ENCODE measurements around the gene KIAA1217. TPM values are rescaled to one million over a fixed set of nuclear protein-coding genes. Genes with fewer than 3 reads are reported as not detected.
A peak's percentile ranks its signal among the peaks of the same experiment; 100 is the strongest.

The KIAA1217 gene
- total and polyA plus RNA-seq, 8 donors = 11.9 to 36.7 (median 19.8) TPM

- DNase-seq (peak in 4 of 6 donors; percentile 30 to 70 (median 60)), FAIRE-seq (no peak), ATAC-seq (peak; percentile 81 to 84 (median 82))
- H3K4me3 ChIP-seq = peak overlapping the region; percentile 0 to 41 (median 27)
- intact Hi-C loops (cut with DNase I) = no loop called here
- H3K9me3 ChIP-seq = no peaks in the 10 kb centered on the region
- no peak for TF ChIP-seq CTCF (IDR thresholded peaks at IDR 0.05)
- 6 to 10% methylated on average over 13 of the region's 13 CpGs for WGBS, 2 donors
- H3K27me3 ChIP-seq = no peaks in the 10 kb centered on the region
- H3K27ac ChIP-seq = peak overlapping the region; percentile 65 to 91 (median 80)
- no peaks in the 10 kb centered on the region for H3K36me3 ChIP-seq
- peaks cover 6 to 31% (median 27%) of the 10 kb centered on the region in 3 donors for H3K4me1 ChIP-seq
These were observed 29.7 kb downstream of the KIAA1217 start for GRCh38 chr10:24238519-24239247.

GRCh38 chr10:24239289-24240040 lies 30.5 kb downstream of the KIAA1217 start:
- ATAC-seq (peak; percentile 45 to 64 (median 58)), FAIRE-seq (no peak), DNase-seq (peak in 2 of 6 donors; percentile 20 to 40)
- Histone ChIP-seq H3K9me3 (no peaks in the 10 kb centered on the region), H3K4me1 (peaks cover 6 to 31% (median 27%) of the 10 kb centered on the region in 3 donors), H3K36me3 (no peaks in the 10 kb centered on the region), H3K4me3 (peak overlapping the region; percentile 0 to 41 (median 27)), H3K27me3 (no peaks in the 10 kb centered on the region), H3K27ac (peak overlapping the region; percentile 65 to 91 (median 80))
- no peak for TF ChIP-seq CTCF (IDR thresholded peaks at IDR 0.05)
- 11 to 12% methylated on average over 10 of the region's 10 CpGs for WGBS, 2 donors
- intact Hi-C loops (cut with DNase I) = no loop called here

- peak overlapping the region in 2 of 4 donors; percentile 13 to 24 for H3K4me3 ChIP-seq
- H3K27me3 ChIP-seq = no peaks in the 10 kb centered on the region
- peaks cover 6 to 31% (median 27%) of the 10 kb centered on the region in 3 donors for H3K4me1 ChIP-seq
- 29 to 32% methylated on average over 8 of the region's 8 CpGs for WGBS, 2 donors
- no peak for TF ChIP-seq CTCF (IDR thresholded peaks at IDR 0.05)
- ATAC-seq = peak in 3 of 4 donors; percentile 6 to 18 (median 12)
- no peaks in the 10 kb centered on the region for H3K36me3 ChIP-seq
- FAIRE-seq = no peak
- DNase-seq = no peak
- H3K9me3 ChIP-seq = no peaks in the 10 kb centered on the region
- peak overlapping the region; percentile 9 to 91 (median 46) for H3K27ac ChIP-seq
- intact Hi-C loops (cut with DNase I) = no loop called here
These were observed 31.3 kb downstream of the KIAA1217 start for GRCh38 chr10:24240041-24240751.

DNA sequence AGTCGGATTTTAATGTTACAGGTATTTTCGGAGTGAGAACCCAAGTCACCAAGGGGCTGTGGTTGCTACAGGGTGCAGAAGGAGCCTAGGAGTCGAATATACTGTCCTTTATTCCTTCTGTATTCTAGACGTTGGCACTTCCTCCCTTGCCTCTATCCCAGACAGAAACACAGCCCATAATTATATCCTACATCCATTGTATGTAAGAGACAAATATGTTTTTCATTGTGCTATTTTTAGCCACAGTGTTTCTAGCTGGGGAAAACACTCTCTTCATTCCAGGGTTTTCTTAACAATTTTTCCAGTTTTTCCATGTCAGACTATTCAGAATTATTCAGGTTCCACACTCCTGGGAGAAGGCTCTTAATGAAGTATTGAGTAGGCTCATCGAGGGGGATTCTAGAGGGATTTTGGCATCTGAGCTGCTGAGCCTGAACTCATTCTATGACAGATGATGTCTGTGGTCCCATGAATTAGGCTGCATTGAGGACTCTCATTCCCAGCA lies 32.6 kb downstream of the KIAA1217 start:
- no peaks in the 10 kb centered on the region for H3K9me3 ChIP-seq
- intact Hi-C loops (cut with DNase I) = no loop called here
- no peaks in the 10 kb centered on the region for H3K27me3 ChIP-seq
- no peaks in the 10 kb centered on the region for H3K36me3 ChIP-seq
- no peak for TF ChIP-seq CTCF (IDR thresholded peaks at IDR 0.05)
- WGBS, 2 donors = 56 to 58% methylated on average over 5 of the region's 5 CpGs
- H3K4me3 ChIP-seq = no peak overlapping the region
- FAIRE-seq (no peak), DNase-seq (no peak), ATAC-seq (no peak)
- H3K4me1 ChIP-seq = peaks cover 6 to 31% (median 27%) of the 10 kb centered on the region in 3 donors
- H3K27ac ChIP-seq = peak overlapping the region in 2 of 4 donors; percentile 82 to 91
